WTC11 (cell line): Measurements from ENCODE around the gene PCSK5.

Experiments
- ESRRA ChIP-seq: sonication (generic); formaldehyde crosslinking; IDR thresholded peaks from 2 replicates; pipeline ENCODE4 v1.8.1; 2022; ENCODE audit warnings: mild to moderate bottlenecking, missing genetic modification reagents, borderline replicate concordance
- ETV6 ChIP-seq: sonication (generic); formaldehyde crosslinking; IDR thresholded peaks from 2 replicates; pipeline ENCODE4 v1.8.1; 2022; ENCODE audit warnings: mild to moderate bottlenecking, missing genetic modification reagents
- NR1H2 ChIP-seq: sonication (generic); formaldehyde crosslinking; IDR thresholded peaks from 2 replicates; pipeline ENCODE4 v1.9.0; 2021; ENCODE audit warnings: mild to moderate bottlenecking, moderate library complexity, missing genetic modification reagents
- ZNF121 ChIP-seq: sonication (generic); formaldehyde crosslinking; IDR thresholded peaks from 2 replicates; pipeline ENCODE4 v1.8.0; 2023; ENCODE audit warnings: missing genetic modification reagents
- ZNF232 ChIP-seq: sonication (generic); formaldehyde crosslinking; IDR thresholded peaks from 2 replicates; pipeline ENCODE4 v1.8.0; 2022; ENCODE audit warnings: mild to moderate bottlenecking, missing genetic modification reagents

GRCh38 chr9:76018235-76018634 lies 127.8 kb downstream of the PCSK5 start:
- TF ChIP-seq ZNF121 (CRISPR knock-in tag) (no peak), NR1H2 (no peak), ZNF232 (CRISPR knock-in tag) (no peak), ETV6 (CRISPR knock-in tag) (no peak), ESRRA (CRISPR knock-in tag) (no peak)
